Measurements from ENCODE around the gene STC2. TPM values are rescaled to one million over a fixed set of nuclear protein-coding genes. Genes with fewer than 3 reads are reported as not detected.

The STC2 gene
- total RNA-seq, 1 experiment from 2014 or later, result 103 TPM

GRCh38 chr5:173318881-173319620 lies 9.2 kb downstream of the STC2 start:
- DNase-seq, result no peak
- no peaks in the 10 kb centered on the region for H3K9me3 ChIP-seq
- no peaks in the 10 kb centered on the region for H3K27me3 ChIP-seq
- no peak overlapping the region for H3K4me3 ChIP-seq
- H3K36me3 ChIP-seq, result peaks cover 92% of the 10 kb centered on the region

GRCh38 chr5:173318330-173318729 lies 9.9 kb downstream of the STC2 start:
- no peak overlapping the region for H3K4me3 ChIP-seq
- peaks cover 84% of the 10 kb centered on the region for H3K36me3 ChIP-seq
- H3K9me3 ChIP-seq, result no peaks in the 10 kb centered on the region
- H3K27me3 ChIP-seq, result no peaks in the 10 kb centered on the region
- DNase-seq, result no peak

- Histone ChIP-seq H3K9me3 (no peaks in the 10 kb centered on the region), H3K4me3 (no peak overlapping the region), H3K36me3 (peaks cover 80% of the 10 kb centered on the region), H3K27me3 (no peaks in the 10 kb centered on the region)
- no peak for DNase-seq
These were observed 10.4 kb downstream of the STC2 start for GRCh38 chr5:173317852-173318251.

- peaks cover 73% of the 10 kb centered on the region for H3K36me3 ChIP-seq
- H3K27me3 ChIP-seq, result no peaks in the 10 kb centered on the region
- no peaks in the 10 kb centered on the region for H3K9me3 ChIP-seq
- no peak for DNase-seq
- no peak overlapping the region for H3K4me3 ChIP-seq
These were observed 11.0 kb downstream of the STC2 start for GRCh38 chr5:173317091-173317730.

- no peak for DNase-seq
- no peaks in the 10 kb centered on the region for H3K9me3 ChIP-seq
- no peaks in the 10 kb centered on the region for H3K27me3 ChIP-seq
- H3K36me3 ChIP-seq, result peaks cover 66% of the 10 kb centered on the region
- no peak overlapping the region for H3K4me3 ChIP-seq
These were observed 11.7 kb downstream of the STC2 start for GRCh38 chr5:173316339-173317020.

- H3K36me3 ChIP-seq, result peaks cover 58% of the 10 kb centered on the region
- no peaks in the 10 kb centered on the region for H3K27me3 ChIP-seq
- DNase-seq, result peak; percentile 75
- no peaks in the 10 kb centered on the region for H3K9me3 ChIP-seq
- no peak overlapping the region for H3K4me3 ChIP-seq
These were observed 12.5 kb downstream of the STC2 start for GRCh38 chr5:173315495-173316338.

GRCh38 chr5:173314166-173314952 lies 13.9 kb downstream of the STC2 start:
- Histone ChIP-seq H3K27me3 (no peaks in the 10 kb centered on the region), H3K36me3 (peaks cover 45% of the 10 kb centered on the region), H3K9me3 (no peaks in the 10 kb centered on the region), H3K4me3 (no peak overlapping the region)
- DNase-seq, result no peak

GRCh38 chr5:173313351-173313801 lies 14.8 kb downstream of the STC2 start:
- Histone ChIP-seq H3K36me3 (peaks cover 35% of the 10 kb centered on the region), H3K9me3 (no peaks in the 10 kb centered on the region), H3K27me3 (no peaks in the 10 kb centered on the region), H3K4me3 (no peak overlapping the region)
- no peak for DNase-seq

GRCh38 chr5:173312821-173313220 lies 15.4 kb downstream of the STC2 start:
- no peak for DNase-seq
- Histone ChIP-seq H3K4me3 (no peak overlapping the region), H3K36me3 (peaks cover 31% of the 10 kb centered on the region), H3K9me3 (peaks cover 2% of the 10 kb centered on the region), H3K27me3 (no peaks in the 10 kb centered on the region)

- DNase-seq, result no peak
- H3K27me3 ChIP-seq, result no peaks in the 10 kb centered on the region
- no peak overlapping the region for H3K4me3 ChIP-seq
- H3K9me3 ChIP-seq, result peaks cover 8% of the 10 kb centered on the region
- peaks cover 23% of the 10 kb centered on the region for H3K36me3 ChIP-seq
These were observed 16.2 kb downstream of the STC2 start for GRCh38 chr5:173311818-173312585.

GRCh38 chr5:173310861-173311785 lies 17.1 kb downstream of the STC2 start:
- Histone ChIP-seq H3K4me3 (no peak overlapping the region), H3K27me3 (no peaks in the 10 kb centered on the region), H3K9me3 (peaks cover 8% of the 10 kb centered on the region), H3K36me3 (peaks cover 14% of the 10 kb centered on the region)
- peak; percentile 72 for DNase-seq

- Histone ChIP-seq H3K9me3 (peaks cover 8% of the 10 kb centered on the region), H3K36me3 (peaks cover 9% of the 10 kb centered on the region), H3K4me3 (no peak overlapping the region), H3K27me3 (no peaks in the 10 kb centered on the region)
- DNase-seq, result no peak
These were observed 17.9 kb downstream of the STC2 start for GRCh38 chr5:173310218-173310769.

- Histone ChIP-seq H3K9me3 (peaks cover 8% of the 10 kb centered on the region), H3K4me3 (no peak overlapping the region), H3K36me3 (peaks cover 4% of the 10 kb centered on the region), H3K27me3 (no peaks in the 10 kb centered on the region)
- DNase-seq, result no peak
These were observed 18.5 kb downstream of the STC2 start for GRCh38 chr5:173309731-173310130.

GRCh38 chr5:173308226-173308625 lies 20.0 kb downstream of the STC2 start:
- no peaks in the 10 kb centered on the region for H3K27me3 ChIP-seq
- no peaks in the 10 kb centered on the region for H3K36me3 ChIP-seq

More at GRCh38 chr5:173308226-173308625, 20.0 kb downstream of the STC2 start:
- no peak for DNase-seq
- H3K9me3 ChIP-seq, result peaks cover 8% of the 10 kb centered on the region
- no peak overlapping the region for H3K4me3 ChIP-seq

All from MG63 (cell line).